Thymus (tissue), 11 donors: ENCODE measurements around the gene SH2D6. TPM values are rescaled to one million over a fixed set of nuclear protein-coding genes. Genes with fewer than 3 reads are reported as not detected.

Experiments
- DNase-seq, 9 donors: peaks; one replicate each; pipeline ENCODE4 v3.0.0-alpha.2; 2013; ENCODE audit warnings: low spot score in 9 of 9, low read depth in 6 of 9, missing footprints in 1 of 9
- H3K27ac ChIP-seq, 2 donors: one replicate each; pipeline ENCODE4 v1.5.1; 2013; ENCODE audit warnings: control low read depth in 1 of 2, low read depth in 1 of 2, low read length in 1 of 2, mild to moderate bottlenecking in 1 of 2, moderate library complexity in 1 of 2
- H3K27me3 ChIP-seq, 2 donors: one replicate each; pipeline ENCODE4 v1.5.1; 2013; ENCODE audit warnings: low read length in 1 of 2; ENCODE audit not compliant: control insufficient read depth in 2 of 2, insufficient read depth in 1 of 2
- H3K36me3 ChIP-seq, 2 donors: one replicate each; pipeline ENCODE4 v1.5.1; 2013; ENCODE audit warnings: low read length in 1 of 2, mild to moderate bottlenecking in 1 of 2, moderate library complexity in 1 of 2; ENCODE audit not compliant: control insufficient read depth in 2 of 2, insufficient read depth in 2 of 2
- H3K4me1 ChIP-seq, 2 donors: one replicate each; pipeline ENCODE4 v1.5.1; 2013; ENCODE audit warnings: low read length in 2 of 2; ENCODE audit not compliant: control insufficient read depth in 2 of 2, insufficient read depth in 2 of 2
- H3K4me3 ChIP-seq, 2 donors: one replicate each; pipeline ENCODE4 v1.5.1; 2013; ENCODE audit warnings: low read length in 2 of 2, control low read depth in 1 of 2, mild to moderate bottlenecking in 1 of 2
- H3K9me3 ChIP-seq, 2 donors: one replicate each; pipeline ENCODE4 v1.5.1; 2013; ENCODE audit warnings: low read length in 1 of 2, mild to moderate bottlenecking in 1 of 2; ENCODE audit not compliant: control insufficient read depth in 2 of 2, insufficient read depth in 1 of 2
- WGBS: extraction: QIAGEN DNeasy Blood & Tissue Kit; methylation state at CpG from one replicate; pipeline ENCODE4 v1.1.7; 2013; 5-methylcytosine and 5-hydroxymethylcytosine counted together
- polyA plus RNA-seq: library from polyadenylated mRNA; stranded (reverse); fragments of 200-250 nt; gene quantifications from one replicate; pipeline ENCODE4 v1.2.3, GENCODE V29; 2013
- total RNA-seq: library from RNA; stranded (reverse); fragments of 120-200 nt; gene quantifications from one replicate; pipeline ENCODE4 v1.2.4, GENCODE V29; 2013
- donor health status: healthy.

The SH2D6 gene
- total and polyA plus RNA-seq, 2 donors, result 0.33 to 0.55 TPM

DNA sequence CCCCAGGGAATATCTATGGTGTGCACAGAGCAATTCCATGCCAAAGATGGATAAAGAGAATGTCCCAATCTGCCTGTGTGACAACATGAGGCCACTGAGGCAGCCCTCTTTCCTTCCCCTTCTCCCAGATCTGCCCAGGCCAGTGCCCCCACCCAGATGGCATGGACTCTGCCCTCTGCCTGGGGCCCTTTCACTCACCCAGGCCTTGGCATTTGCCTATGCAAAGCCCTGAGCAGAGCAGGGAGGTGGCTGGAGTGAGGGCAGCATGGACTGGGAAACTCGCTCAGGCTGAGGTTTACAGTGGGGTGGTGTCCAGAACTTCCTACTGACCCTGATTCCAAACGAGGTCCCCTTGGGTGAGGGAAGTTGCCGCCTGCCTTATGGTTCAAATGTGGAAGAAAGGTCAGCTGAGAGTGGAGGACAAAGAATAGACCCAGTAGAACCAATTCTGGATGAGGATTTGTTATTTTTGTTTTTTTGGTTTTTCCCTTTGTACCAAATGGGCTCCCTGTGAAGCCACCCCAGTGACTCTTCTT is 8.9 kb downstream of the SH2D6 start:
- H3K27me3 ChIP-seq, result no peaks in the 10 kb centered on the region
- no peak for DNase-seq
- no peak overlapping the region for H3K27ac ChIP-seq
- peaks cover 7 to 20% of the 10 kb centered on the region in 2 donors for H3K4me1 ChIP-seq
- no peaks in the 10 kb centered on the region for H3K9me3 ChIP-seq
- no peak overlapping the region for H3K4me3 ChIP-seq
- 91% methylated on average over 3 of the region's 3 CpGs for WGBS
- H3K36me3 ChIP-seq, result no peaks in the 10 kb centered on the region

DNA sequence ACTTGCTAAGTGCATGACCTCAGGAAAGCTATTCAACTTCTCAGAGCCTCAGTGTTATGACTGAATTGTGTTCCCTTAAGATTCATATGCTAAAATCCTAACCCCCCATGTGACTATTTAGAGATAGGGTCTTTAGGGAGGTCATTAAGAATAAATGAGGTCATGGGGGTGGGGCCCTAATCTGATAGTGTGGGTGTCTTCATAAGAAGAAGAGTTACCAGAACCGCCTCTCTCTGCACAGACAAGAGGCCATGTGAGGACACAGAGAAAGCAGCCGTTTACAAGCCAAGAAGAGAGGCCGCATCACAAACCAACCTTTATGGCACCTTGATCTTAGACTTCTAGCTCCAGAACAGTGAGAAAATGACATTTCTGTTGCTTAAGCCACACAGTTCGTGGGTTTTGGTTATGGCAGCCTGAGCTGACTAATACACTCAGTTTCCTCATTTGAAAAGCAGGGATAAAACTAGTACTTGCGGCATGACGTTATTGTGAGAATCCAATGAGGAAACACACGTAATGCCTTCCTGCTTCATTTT is 9.9 kb downstream of the SH2D6 start:
- H3K27me3 ChIP-seq, result no peaks in the 10 kb centered on the region
- H3K4me1 ChIP-seq, result peaks cover 7 to 19% of the 10 kb centered on the region in 2 donors
- WGBS, result 67% methylated on average over 7 of the region's 7 CpGs
- no peak overlapping the region for H3K4me3 ChIP-seq
- no peaks in the 10 kb centered on the region for H3K9me3 ChIP-seq
- H3K27ac ChIP-seq, result no peak overlapping the region
- DNase-seq, result no peak
- no peaks in the 10 kb centered on the region for H3K36me3 ChIP-seq

DNA sequence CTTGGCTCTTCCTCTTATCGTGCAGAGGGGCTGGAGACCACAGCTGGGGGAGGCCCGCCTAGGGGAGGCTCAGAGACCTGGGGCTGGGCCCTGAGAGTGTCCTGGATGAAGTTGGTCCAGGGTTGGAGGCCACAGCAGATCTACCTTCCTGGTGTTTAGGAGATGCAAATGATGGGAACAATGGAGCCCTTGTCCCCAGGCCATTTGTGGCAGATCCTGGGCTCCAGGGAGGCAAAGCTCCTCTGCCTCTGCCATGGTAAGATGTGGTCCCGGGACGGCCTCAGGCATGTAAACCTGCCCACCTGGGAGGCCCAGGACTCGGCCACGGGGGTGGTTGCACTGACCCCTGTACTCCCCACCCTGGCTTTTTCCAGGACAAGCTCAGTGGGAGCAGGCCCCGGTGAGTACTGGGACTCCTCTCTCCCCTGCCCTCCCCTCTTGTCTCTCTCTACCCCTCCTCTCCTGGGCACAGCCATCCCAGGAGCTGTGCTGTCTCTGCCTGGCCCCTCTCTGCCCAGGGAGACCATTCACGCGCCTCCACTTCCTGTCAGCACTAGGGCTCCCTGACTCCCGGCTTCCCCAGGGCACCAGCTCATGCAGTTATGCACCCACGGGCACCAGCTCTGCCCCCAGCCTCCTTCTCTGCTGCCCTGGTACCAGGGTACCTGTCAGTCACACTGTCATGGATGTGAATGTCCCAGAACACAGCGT is 10.9 kb downstream of the SH2D6 start:
- Histone ChIP-seq H3K27ac (no peak overlapping the region), H3K4me3 (no peak overlapping the region), H3K9me3 (no peaks in the 10 kb centered on the region), H3K4me1 (peaks cover 7 to 15% of the 10 kb centered on the region in 2 donors), H3K27me3 (no peaks in the 10 kb centered on the region), H3K36me3 (no peaks in the 10 kb centered on the region)
- no peak for DNase-seq
- 79% methylated on average over 12 of the region's 12 CpGs for WGBS

DNA sequence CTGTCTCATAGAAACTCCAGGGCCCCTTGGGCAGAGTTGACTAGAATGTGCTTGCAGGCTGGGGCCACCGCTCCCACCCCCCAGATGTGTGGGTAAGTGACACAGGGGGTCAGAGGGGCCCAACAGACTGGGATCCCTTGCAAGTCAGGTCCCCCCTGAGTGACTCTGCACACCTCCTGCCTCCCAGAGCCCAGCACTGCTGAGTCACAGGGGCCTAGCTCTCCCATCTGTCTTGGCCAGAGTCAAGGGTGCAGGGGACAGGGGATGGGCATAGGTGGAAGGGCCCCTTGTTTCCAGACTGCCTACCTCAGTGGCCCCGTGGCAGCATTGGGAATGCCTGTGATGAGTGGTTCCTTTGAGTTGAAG is 11.4 kb downstream of the SH2D6 start:
- no peak for DNase-seq
- Histone ChIP-seq H3K4me3 (no peak overlapping the region), H3K4me1 (peaks cover 7 to 19% of the 10 kb centered on the region in 2 donors), H3K27me3 (no peaks in the 10 kb centered on the region), H3K27ac (no peak overlapping the region), H3K9me3 (no peaks in the 10 kb centered on the region), H3K36me3 (no peaks in the 10 kb centered on the region)
- WGBS, result 93% methylated on average over 2 of the region's 2 CpGs

DNA sequence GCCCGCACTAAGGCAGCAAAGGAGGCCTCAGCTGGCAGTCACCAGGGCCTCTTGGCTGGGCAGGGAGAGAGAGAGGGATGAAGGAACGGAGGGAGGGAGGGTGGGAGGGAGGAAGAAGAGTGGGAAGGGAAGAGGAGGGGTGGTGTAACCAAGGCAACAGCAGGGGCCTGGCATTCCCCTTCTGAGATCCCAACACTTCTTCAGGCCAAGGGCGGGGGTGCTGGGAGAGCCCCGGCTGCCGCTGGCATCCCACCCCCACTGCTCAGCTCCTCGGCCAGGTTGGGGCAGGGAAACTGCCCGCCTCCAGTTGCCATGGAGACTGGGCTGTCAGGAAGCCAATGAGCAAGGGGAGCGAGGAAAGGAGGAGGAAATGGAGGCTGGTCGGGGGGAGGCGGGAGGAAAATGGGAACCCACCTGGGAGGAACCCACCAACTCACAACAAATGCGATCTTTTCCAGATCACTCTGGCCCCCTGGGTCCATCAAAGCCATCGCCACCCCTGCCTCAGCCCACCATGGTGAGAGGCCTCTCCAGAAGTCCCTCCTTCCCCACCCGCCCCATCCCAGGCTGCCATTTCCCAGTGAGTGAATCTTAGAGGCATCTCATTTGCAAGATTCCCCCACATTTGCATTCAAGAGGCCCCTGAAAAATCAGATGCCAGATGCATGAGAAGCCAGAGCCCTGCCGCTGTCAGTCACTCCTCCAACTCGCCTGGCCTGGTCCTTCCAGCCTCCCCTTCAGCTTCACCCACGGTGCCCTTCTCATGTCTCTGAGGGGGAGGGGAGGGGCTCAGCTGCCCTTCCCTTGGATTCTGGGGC is 12.4 kb downstream of the SH2D6 start:
- no peak for DNase-seq
- no peak overlapping the region for H3K27ac ChIP-seq
- WGBS, result 93% methylated on average over 16 of the region's 16 CpGs
- H3K9me3 ChIP-seq, result no peaks in the 10 kb centered on the region
- peaks cover 15 to 30% of the 10 kb centered on the region in 2 donors for H3K4me1 ChIP-seq
- H3K36me3 ChIP-seq, result no peaks in the 10 kb centered on the region
- no peak overlapping the region for H3K4me3 ChIP-seq
- no peaks in the 10 kb centered on the region for H3K27me3 ChIP-seq

DNA sequence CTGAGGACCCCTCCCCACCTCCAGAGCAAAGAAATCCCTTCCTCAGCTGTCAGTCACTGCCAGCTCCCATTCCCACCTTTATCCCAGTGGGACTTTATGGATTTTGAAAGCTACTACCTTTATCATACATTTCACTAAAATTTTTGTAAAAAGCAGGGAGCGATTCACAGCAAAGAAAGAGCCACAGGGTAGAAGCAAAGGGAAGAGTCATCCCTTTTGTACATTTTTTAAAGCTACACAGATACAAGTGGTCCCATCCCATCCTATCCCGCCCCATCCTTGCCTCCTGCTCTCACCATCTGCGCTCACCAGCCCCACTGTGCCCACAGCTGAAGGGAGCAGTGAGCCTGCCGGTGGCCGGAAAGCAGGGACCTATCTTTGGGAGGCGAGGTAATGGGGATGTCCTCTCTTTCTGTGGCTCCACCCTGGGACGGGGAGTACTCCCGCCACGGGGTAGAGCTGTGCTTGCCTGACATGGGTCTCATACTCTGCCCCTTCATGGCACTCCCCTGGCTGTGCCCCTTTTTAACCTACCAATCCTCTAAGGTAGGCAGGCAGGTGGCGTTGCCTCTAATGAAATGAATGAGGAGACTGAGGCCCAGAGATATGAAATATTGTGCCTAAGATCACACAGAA is 13.2 kb downstream of the SH2D6 start:
- Histone ChIP-seq H3K4me3 (no peak overlapping the region), H3K36me3 (no peaks in the 10 kb centered on the region), H3K27me3 (no peaks in the 10 kb centered on the region), H3K27ac (no peak overlapping the region), H3K9me3 (no peaks in the 10 kb centered on the region), H3K4me1 (peaks cover 19 to 37% of the 10 kb centered on the region in 2 donors)
- DNase-seq, result no peak
- WGBS, result 96% methylated on average over 10 of the region's 10 CpGs

DNA sequence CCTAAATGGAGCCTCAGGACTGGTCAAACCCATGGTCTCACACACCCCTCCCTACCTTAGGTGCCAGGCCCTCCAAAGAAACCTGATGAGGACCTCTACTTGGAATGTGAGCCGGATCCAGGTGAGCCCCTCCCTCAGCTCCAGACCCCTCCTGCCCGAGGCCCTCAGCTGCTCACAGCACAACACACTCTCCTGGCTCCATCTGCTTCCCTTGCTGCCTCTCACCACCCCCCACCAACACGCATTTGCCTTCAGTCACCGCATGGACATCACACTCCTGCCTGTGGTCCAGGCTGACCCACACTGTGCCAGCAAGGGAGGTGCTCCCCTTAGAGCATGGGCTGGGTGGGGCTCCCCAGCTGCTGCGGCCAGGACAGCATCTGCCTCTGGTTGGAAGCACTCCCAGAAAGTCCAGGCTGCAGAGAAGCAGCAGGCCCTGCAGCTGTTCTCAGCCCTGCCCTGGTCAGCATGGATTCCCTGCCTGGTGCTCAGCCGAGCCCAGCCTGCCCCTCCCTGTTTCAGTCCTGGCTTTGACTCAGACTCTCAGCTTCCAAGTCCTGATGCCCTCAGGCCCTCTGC is 15.1 kb downstream of the SH2D6 start:
- no peaks in the 10 kb centered on the region for H3K36me3 ChIP-seq
- no peaks in the 10 kb centered on the region for H3K9me3 ChIP-seq
- H3K27ac ChIP-seq, result no peak overlapping the region
- no peak overlapping the region for H3K4me3 ChIP-seq
- H3K4me1 ChIP-seq, result peaks cover 28 to 45% of the 10 kb centered on the region in 2 donors
- WGBS, result 94% methylated on average over 6 of the region's 6 CpGs
- no peak for DNase-seq
- no peaks in the 10 kb centered on the region for H3K27me3 ChIP-seq

DNA sequence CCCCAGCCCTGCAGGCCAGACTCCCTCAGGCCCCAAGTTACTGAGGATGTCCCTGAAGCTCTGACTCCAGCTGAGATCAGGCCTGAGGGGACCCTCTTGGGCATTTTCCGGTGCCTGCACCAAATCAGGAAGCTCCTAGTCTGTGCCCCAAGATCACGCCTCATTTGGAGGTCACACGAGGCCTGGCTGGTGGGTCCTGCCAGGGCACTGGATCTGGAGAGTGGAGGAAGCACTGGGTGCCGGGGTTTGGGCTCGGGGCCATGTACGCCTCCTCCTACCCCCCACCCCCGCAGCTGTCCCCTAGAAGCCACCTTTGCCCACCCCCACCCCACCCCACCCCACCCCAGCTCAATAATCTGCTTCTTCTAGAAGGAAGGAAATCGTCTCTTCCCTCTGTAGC is 16.2 kb downstream of the SH2D6 start:
- DNase-seq, result no peak
- Histone ChIP-seq H3K4me3 (no peak overlapping the region), H3K27ac (no peak overlapping the region), H3K36me3 (no peaks in the 10 kb centered on the region), H3K9me3 (no peaks in the 10 kb centered on the region), H3K27me3 (no peaks in the 10 kb centered on the region), H3K4me1 (peaks cover 24 to 48% of the 10 kb centered on the region in 2 donors)
- 50% methylated on average over 8 of the region's 8 CpGs for WGBS
